Natural killer cell (primary cell): Measurements from ENCODE around the gene SPSB4. TPM values are rescaled to one million over a fixed set of nuclear protein-coding genes. Genes with fewer than 3 reads are reported as not detected.
A peak's percentile ranks its signal among the peaks of the same experiment; 100 is the strongest.

Experiments
- ATAC-seq, 3 donors: fragments of 150-1000 bp in 2 of 3; fragments of 200-7000 bp in 1 of 3; cut with Tn5 transposase; 1 replicate in 1 of 3; 2 replicates in 2 of 3; pipeline ENCODE4 v1.10.0; 2021; ENCODE audit warnings: mild to moderate bottlenecking in 2 of 3, moderate library complexity in 2 of 3
- DNase-seq, 2 donors: peaks; one replicate each; pipeline versions ENCODE4 v3.0.0 to v3.0.0-alpha.2; 2013 to 2021; ENCODE audit warnings: mixed read lengths in 1 of 2
- H3K27ac ChIP-seq: one replicate; pipeline ENCODE4 v1.5.1; 2013; ENCODE audit warnings: mild to moderate bottlenecking, low read length
- H3K27me3 ChIP-seq: one replicate; pipeline ENCODE4 v1.6.1; 2013; ENCODE audit warnings: low read length; ENCODE audit not compliant: control insufficient read depth, insufficient read depth
- H3K36me3 ChIP-seq: one replicate; pipeline ENCODE4 v1.6.1; 2013; ENCODE audit warnings: low read length; ENCODE audit not compliant: control insufficient read depth, insufficient read depth
- H3K4me1 ChIP-seq: one replicate; pipeline ENCODE4 v1.6.1; 2013; ENCODE audit warnings: low read length; ENCODE audit not compliant: control insufficient read depth, insufficient read depth
- H3K4me3 ChIP-seq: one replicate; pipeline ENCODE4 v1.5.1; 2013; ENCODE audit warnings: low read length
- H3K9me3 ChIP-seq: one replicate; pipeline ENCODE4 v1.6.1; 2013; ENCODE audit warnings: low read length; ENCODE audit not compliant: control insufficient read depth, insufficient read depth
- H3K27ac Mint-ChIP-seq, 2 donors: one replicate each; pipeline ENCODE4 v1.8.0; 2022; ENCODE audit warnings: mild to moderate bottlenecking in 2 of 2, mixed read lengths in 2 of 2, moderate library complexity in 1 of 2
- H3K27me3 Mint-ChIP-seq, 2 donors: one replicate each; pipeline ENCODE4 v1.8.0; 2022; ENCODE audit warnings: low read depth in 2 of 2, mixed read lengths in 2 of 2
- H3K36me3 Mint-ChIP-seq: one replicate; pipeline ENCODE4 v1.8.0; 2022; ENCODE audit warnings: mixed read lengths
- H3K4me1 Mint-ChIP-seq, 2 donors: one replicate each; pipeline ENCODE4 v1.8.0; 2022; ENCODE audit warnings: mixed read lengths in 2 of 2
- H3K4me3 Mint-ChIP-seq: one replicate; pipeline ENCODE4 v1.8.0; 2022; ENCODE audit warnings: mild to moderate bottlenecking, moderate library complexity, mixed read lengths
- H3K9me3 Mint-ChIP-seq, 2 donors: one replicate each; pipeline ENCODE4 v1.8.0; 2022; ENCODE audit warnings: mixed read lengths in 2 of 2
- WGBS: methylation state at CpG from one replicate; pipeline ENCODE4 v1.1.7; 2013; ENCODE audit warnings: missing lambda C conversion rate; ENCODE audit not compliant: insufficient coverage; 5-methylcytosine and 5-hydroxymethylcytosine counted together
- intact Hi-C: fragments of 100-400 bp; cut with micrococcal nuclease; formaldehyde crosslinking; loops from one replicate; pipeline ENCODE4 v1.14.2; 2022
- total RNA-seq, 4 donors: library from RNA; stranded (reverse); fragments of 120-200 nt in 1 of 4; gene quantifications; one replicate each; pipeline versions ENCODE4 v1.2.3 to v1.2.4, GENCODE V29; 2013 to 2022
- TF ChIP-seq, protein P1 (sequence below): fragments of 200-600 bp; IDR thresholded peaks from one replicate; pipeline ENCODE4 v1.8.0; 2022; ENCODE audit warnings: antibody characterized with exemption

Gene SPSB4
- total RNA-seq, 3 donors from 2014 or later (not counting 1 experiment from before 2014, with no cell fraction given), result not detected

- no peak for ATAC-seq
- intact Hi-C loops, result no loop called here
- Histone ChIP-seq H3K9me3 (peaks cover 11% of the 10 kb centered on the region), H3K36me3 (no peaks in the 10 kb centered on the region), H3K4me3 (no peak overlapping the region), H3K4me1 (peaks cover 5% of the 10 kb centered on the region), H3K27ac (no peak overlapping the region), H3K27me3 (peaks cover 1% of the 10 kb centered on the region)
- no peak for DNase-seq
- H3K27ac Mint-ChIP-seq, result no peak overlapping the region
- H3K9me3 Mint-ChIP-seq, result no peaks in the 10 kb centered on the region
- H3K4me1 Mint-ChIP-seq, result peaks cover 17 to 22% of the 10 kb centered on the region in 2 donors
- H3K4me3 Mint-ChIP-seq, result no peak overlapping the region
- no peaks in the 10 kb centered on the region for H3K36me3 Mint-ChIP-seq
- peaks cover 15 to 20% of the 10 kb centered on the region in 2 donors for H3K27me3 Mint-ChIP-seq
- TF ChIP-seq, protein P1, sequence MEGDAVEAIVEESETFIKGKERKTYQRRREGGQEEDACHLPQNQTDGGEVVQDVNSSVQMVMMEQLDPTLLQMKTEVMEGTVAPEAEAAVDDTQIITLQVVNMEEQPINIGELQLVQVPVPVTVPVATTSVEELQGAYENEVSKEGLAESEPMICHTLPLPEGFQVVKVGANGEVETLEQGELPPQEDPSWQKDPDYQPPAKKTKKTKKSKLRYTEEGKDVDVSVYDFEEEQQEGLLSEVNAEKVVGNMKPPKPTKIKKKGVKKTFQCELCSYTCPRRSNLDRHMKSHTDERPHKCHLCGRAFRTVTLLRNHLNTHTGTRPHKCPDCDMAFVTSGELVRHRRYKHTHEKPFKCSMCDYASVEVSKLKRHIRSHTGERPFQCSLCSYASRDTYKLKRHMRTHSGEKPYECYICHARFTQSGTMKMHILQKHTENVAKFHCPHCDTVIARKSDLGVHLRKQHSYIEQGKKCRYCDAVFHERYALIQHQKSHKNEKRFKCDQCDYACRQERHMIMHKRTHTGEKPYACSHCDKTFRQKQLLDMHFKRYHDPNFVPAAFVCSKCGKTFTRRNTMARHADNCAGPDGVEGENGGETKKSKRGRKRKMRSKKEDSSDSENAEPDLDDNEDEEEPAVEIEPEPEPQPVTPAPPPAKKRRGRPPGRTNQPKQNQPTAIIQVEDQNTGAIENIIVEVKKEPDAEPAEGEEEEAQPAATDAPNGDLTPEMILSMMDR, result no peak
- WGBS, result 79% methylated on average over 2 of the region's 2 CpGs
Measured at GRCh38 chr3:141058996-141059395, 7.8 kb downstream of the SPSB4 start.

GRCh38 chr3:141059816-141060215 lies 8.7 kb downstream of the SPSB4 start:
- no peak overlapping the region for H3K27ac Mint-ChIP-seq
- H3K9me3 Mint-ChIP-seq, result no peaks in the 10 kb centered on the region
- H3K4me3 Mint-ChIP-seq, result no peak overlapping the region
- Histone ChIP-seq H3K9me3 (peaks cover 11% of the 10 kb centered on the region), H3K27me3 (no peaks in the 10 kb centered on the region), H3K27ac (no peak overlapping the region), H3K4me1 (peaks cover 12% of the 10 kb centered on the region), H3K36me3 (no peaks in the 10 kb centered on the region), H3K4me3 (no peak overlapping the region)
- 100% methylated on average over 2 of the region's 2 CpGs for WGBS
- no peak for ATAC-seq
- TF ChIP-seq, protein P1, result no peak
- DNase-seq, result no peak
- intact Hi-C loops, result no loop called here
- H3K36me3 Mint-ChIP-seq, result no peaks in the 10 kb centered on the region
- peaks cover 11 to 13% of the 10 kb centered on the region in 2 donors for H3K27me3 Mint-ChIP-seq
- peaks cover 22 to 27% of the 10 kb centered on the region in 2 donors for H3K4me1 Mint-ChIP-seq

- Mint-ChIP-seq H3K36me3 (no peaks in the 10 kb centered on the region), H3K27me3 (peaks cover 6 to 8% of the 10 kb centered on the region in 2 donors), H3K4me3 (no peak overlapping the region), H3K9me3 (no peaks in the 10 kb centered on the region), H3K27ac (no peak overlapping the region), H3K4me1 (peaks cover 24 to 29% of the 10 kb centered on the region in 2 donors)
- H3K27ac ChIP-seq, result no peak overlapping the region
- H3K9me3 ChIP-seq, result peaks cover 11% of the 10 kb centered on the region
- TF ChIP-seq, protein P1, result no peak
- ATAC-seq (no peak), DNase-seq (no peak)
- no peaks in the 10 kb centered on the region for H3K27me3 ChIP-seq
- H3K4me1 ChIP-seq, result peaks cover 12% of the 10 kb centered on the region
- H3K36me3 ChIP-seq, result no peaks in the 10 kb centered on the region
- no peak overlapping the region for H3K4me3 ChIP-seq
- intact Hi-C loops, result no loop called here
- WGBS, result 90% methylated on average over 3 of the region's 3 CpGs
Measured at GRCh38 chr3:141060327-141060726, 9.2 kb downstream of the SPSB4 start.

GRCh38 chr3:141063831-141064230 lies 12.7 kb downstream of the SPSB4 start:
- Histone ChIP-seq H3K9me3 (peaks cover 11% of the 10 kb centered on the region), H3K36me3 (no peaks in the 10 kb centered on the region), H3K4me1 (peaks cover 12% of the 10 kb centered on the region), H3K4me3 (no peak overlapping the region), H3K27ac (peak overlapping the region; percentile 29), H3K27me3 (no peaks in the 10 kb centered on the region)
- Mint-ChIP-seq H3K4me3 (peak overlapping the region; percentile 57), H3K27ac (peak overlapping the region; percentile 3 to 56), H3K27me3 (no peaks in the 10 kb centered on the region), H3K4me1 (peaks cover 25 to 31% of the 10 kb centered on the region in 2 donors), H3K36me3 (no peaks in the 10 kb centered on the region), H3K9me3 (no peaks in the 10 kb centered on the region)
- DNase-seq, result no peak
- TF ChIP-seq, protein P1, result no peak
- intact Hi-C loops, result no loop called here
- ATAC-seq, result peak; percentile 46 to 89 (median 67)
- 9% methylated on average over 1 of the region's 1 CpG for WGBS
